Stimulated activated CD4-positive, alpha-beta T cell treated with anti-CD3 and anti-CD28 coated beads, Interleukin-2, amount 100 ng/mL, for 4 hours (primary cell): ENCODE data around the gene SDK1.

ENCODE experiments used
- DNase-seq: peaks from one replicate; pipeline ENCODE4 v3.0.0-alpha.2; 2020; ENCODE audit warnings: low read depth

SDK1 gene

GRCh38 chr7:3527496-3528124 lies 226.6 kb downstream of the SDK1 start:
- no peak for DNase-seq

GRCh38 chr7:3533040-3533439 lies 232.0 kb downstream of the SDK1 start:
- DNase-seq: no peak

GRCh38 chr7:3537210-3537875 lies 236.3 kb downstream of the SDK1 start:
- no peak for DNase-seq

- no peak for DNase-seq
Measured at GRCh38 chr7:3538041-3538440, 237.0 kb downstream of the SDK1 start.

- no peak for DNase-seq
Measured at GRCh38 chr7:3540456-3541220, 239.6 kb downstream of the SDK1 start.

- DNase-seq: no peak
Measured at GRCh38 chr7:3544202-3544601, 243.2 kb downstream of the SDK1 start.

GRCh38 chr7:3548815-3549214 lies 247.8 kb downstream of the SDK1 start:
- no peak for DNase-seq

- DNase-seq: no peak
Measured at GRCh38 chr7:3549601-3550000, 248.5 kb downstream of the SDK1 start.

- DNase-seq: no peak
Measured at GRCh38 chr7:3551536-3551935, 250.5 kb downstream of the SDK1 start.

GRCh38 chr7:3552499-3552898 lies 251.4 kb downstream of the SDK1 start:
- DNase-seq: no peak

- no peak for DNase-seq
Measured at GRCh38 chr7:3558400-3558799, 257.3 kb downstream of the SDK1 start.

- no peak for DNase-seq
Measured at GRCh38 chr7:3559278-3559677, 258.2 kb downstream of the SDK1 start.

GRCh38 chr7:3560495-3560894 lies 259.4 kb downstream of the SDK1 start:
- no peak for DNase-seq

GRCh38 chr7:3561932-3562331 lies 260.9 kb downstream of the SDK1 start:
- DNase-seq: no peak

GRCh38 chr7:3564231-3564630 lies 263.2 kb downstream of the SDK1 start:
- DNase-seq: no peak

- DNase-seq: no peak
Measured at GRCh38 chr7:3568516-3568915, 267.5 kb downstream of the SDK1 start.

GRCh38 chr7:3569643-3570042 lies 268.6 kb downstream of the SDK1 start:
- DNase-seq: no peak

- DNase-seq: no peak
Measured at GRCh38 chr7:3573151-3573550, 272.1 kb downstream of the SDK1 start.

GRCh38 chr7:3574386-3574785 lies 273.3 kb downstream of the SDK1 start:
- no peak for DNase-seq

GRCh38 chr7:3575753-3576531 lies 274.9 kb downstream of the SDK1 start:
- no peak for DNase-seq

GRCh38 chr7:3578399-3578798 lies 277.3 kb downstream of the SDK1 start:
- DNase-seq: no peak

GRCh38 chr7:3579638-3580219 lies 278.7 kb downstream of the SDK1 start:
- DNase-seq: no peak
